HepG2 (cell line): ENCODE results near the gene NDUFAF8. TPM values are rescaled to one million over a fixed set of nuclear protein-coding genes. Genes with fewer than 3 reads are reported as not detected.
A peak's percentile ranks its signal among the peaks of the same experiment; 100 is the strongest.

ENCODE experiments used
- ARNT2 ChIP-seq: sonication (generic); formaldehyde crosslinking; IDR thresholded peaks from 2 replicates; pipeline ENCODE4 v1.8.0; 2022; ENCODE audit warnings: mild to moderate bottlenecking, low read depth, missing genetic modification reagents, moderate library complexity
- FOXM1 ChIP-seq: sonication (generic); formaldehyde crosslinking; IDR thresholded peaks from 2 replicates; pipeline ENCODE4 v1.5.0; 2020; ENCODE audit warnings: missing genetic modification reagents
- ZNF205 ChIP-seq: IDR thresholded peaks from 2 replicates; pipeline ENCODE4 v1.6.1; 2018; ENCODE audit warnings: missing biosample characterization, missing genetic modification reagents
- ZNF292 ChIP-seq: sonication (generic); formaldehyde crosslinking; IDR thresholded peaks from 2 replicates; pipeline ENCODE4 v1.8.1; 2022; ENCODE audit warnings: mild to moderate bottlenecking, low read depth, missing genetic modification reagents, borderline replicate concordance
- ZNF569 ChIP-seq: sonication (generic); formaldehyde crosslinking; IDR thresholded peaks from 2 replicates; pipeline ENCODE4 v1.5.0; 2020; ENCODE audit warnings: mild to moderate bottlenecking, missing genetic modification reagents, moderate library complexity, borderline replicate concordance
- ZNF644 ChIP-seq: IDR thresholded peaks from 2 replicates; pipeline ENCODE4 v1.6.1; 2016; ENCODE audit warnings: low read depth
- ZNF792 ChIP-seq: IDR thresholded peaks from 2 replicates; pipeline ENCODE4 v1.6.1; 2016
- polyA plus RNA-seq, 8 experiments: library from polyadenylated mRNA; depleted of rRNA in 3 of 8; stranded (reverse) in 7 of 8; unstranded in 1 of 8; fragments of >200 nt; fragmentation: Illumina TruSeq in 4 of 8; extraction: Trizol in 4 of 8; gene quantifications; 2 replicates each; pipeline versions ENCODE4 v1.2.1 to v1.2.3, GENCODE V29; 2011 to 2016; ENCODE audit warnings: low read depth in 4 of 8, missing spikeins in 1 of 8, mixed read lengths in 1 of 8; ENCODE audit not compliant: insufficient read depth in 1 of 8
- total RNA-seq, 5 experiments: library from RNA; depleted of rRNA; stranded (reverse); fragments of >200 nt; fragmentation: Illumina TruSeq; extraction: Trizol; gene quantifications; 2 replicates each; pipeline ENCODE4 v1.2.3, GENCODE V29; 2016; ENCODE audit warnings: low read depth in 1 of 5
- TF ChIP-seq, protein P1 (sequence below): sonication (generic); formaldehyde crosslinking; IDR thresholded peaks from 2 replicates; pipeline ENCODE4 v1.4.0; 2020; ENCODE audit warnings: missing genetic modification reagents, mild to moderate bottlenecking, borderline replicate concordance
- TF ChIP-seq, protein P2 (sequence below): sonication (generic); formaldehyde crosslinking; IDR thresholded peaks from 2 replicates; pipeline ENCODE4 v1.5.1; 2020; ENCODE audit warnings: mild to moderate bottlenecking, missing genetic modification reagents, borderline replicate concordance
- TF ChIP-seq, protein P3 (sequence below): sonication (generic); formaldehyde crosslinking; IDR thresholded peaks from 2 replicates; pipeline ENCODE4 v1.4.0; 2020; ENCODE audit warnings: mild to moderate bottlenecking, missing genetic modification reagents, borderline replicate concordance
- TF ChIP-seq, protein P4 (sequence below): sonication (generic); formaldehyde crosslinking; IDR thresholded peaks from 2 replicates; pipeline ENCODE4 v1.5.0; 2020; ENCODE audit warnings: mild to moderate bottlenecking, missing genetic modification reagents, borderline replicate concordance

NDUFAF8 gene
- total and polyA plus RNA-seq, 2 of the 13 experiments (the other 11 are each of a cell fraction or from before 2014, with no cell fraction given), result 75.6 to 233 TPM

DNA sequence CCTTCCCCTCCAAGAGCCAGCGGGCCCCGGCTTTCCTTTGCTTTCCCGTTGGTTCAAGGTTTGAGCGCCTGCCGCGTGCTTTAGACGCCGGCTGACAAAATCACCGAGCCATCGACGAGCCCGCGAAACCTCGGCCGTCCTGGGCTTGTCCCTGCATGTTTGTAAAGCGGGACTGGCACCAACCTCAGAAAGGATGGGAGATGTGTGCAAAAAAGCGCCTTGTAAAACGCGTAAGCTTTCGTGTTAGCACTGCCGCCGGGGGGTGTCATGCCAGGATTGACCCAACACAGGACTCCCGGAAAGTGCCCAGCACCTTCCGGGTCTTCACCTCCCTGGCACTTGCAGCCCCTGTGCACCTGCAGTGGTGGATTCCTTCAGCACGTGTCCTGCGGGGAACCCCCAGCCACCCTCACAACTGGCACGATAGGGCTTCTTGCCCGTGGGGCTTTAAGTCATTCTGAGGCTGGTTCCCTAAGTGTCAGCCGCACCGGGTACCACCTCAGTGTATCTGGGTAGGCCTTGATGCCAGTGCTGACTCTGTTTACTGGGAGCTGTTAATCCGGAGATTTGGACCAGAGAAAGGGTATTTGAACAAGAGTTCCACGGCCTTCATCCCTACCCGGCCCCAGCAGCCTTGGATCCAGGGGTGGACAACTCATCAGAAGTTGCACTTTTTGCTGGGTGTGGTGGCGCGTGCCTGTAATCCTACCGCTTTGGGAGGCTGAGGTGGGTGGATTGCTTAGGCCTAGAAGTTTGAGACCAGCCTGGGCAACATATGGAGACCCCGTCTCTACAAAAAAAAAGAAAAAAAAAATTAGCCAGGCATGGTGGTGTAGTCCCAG lies 817 bp downstream of the NDUFAF8 start (continued):
- TF ChIP-seq, protein P1, sequence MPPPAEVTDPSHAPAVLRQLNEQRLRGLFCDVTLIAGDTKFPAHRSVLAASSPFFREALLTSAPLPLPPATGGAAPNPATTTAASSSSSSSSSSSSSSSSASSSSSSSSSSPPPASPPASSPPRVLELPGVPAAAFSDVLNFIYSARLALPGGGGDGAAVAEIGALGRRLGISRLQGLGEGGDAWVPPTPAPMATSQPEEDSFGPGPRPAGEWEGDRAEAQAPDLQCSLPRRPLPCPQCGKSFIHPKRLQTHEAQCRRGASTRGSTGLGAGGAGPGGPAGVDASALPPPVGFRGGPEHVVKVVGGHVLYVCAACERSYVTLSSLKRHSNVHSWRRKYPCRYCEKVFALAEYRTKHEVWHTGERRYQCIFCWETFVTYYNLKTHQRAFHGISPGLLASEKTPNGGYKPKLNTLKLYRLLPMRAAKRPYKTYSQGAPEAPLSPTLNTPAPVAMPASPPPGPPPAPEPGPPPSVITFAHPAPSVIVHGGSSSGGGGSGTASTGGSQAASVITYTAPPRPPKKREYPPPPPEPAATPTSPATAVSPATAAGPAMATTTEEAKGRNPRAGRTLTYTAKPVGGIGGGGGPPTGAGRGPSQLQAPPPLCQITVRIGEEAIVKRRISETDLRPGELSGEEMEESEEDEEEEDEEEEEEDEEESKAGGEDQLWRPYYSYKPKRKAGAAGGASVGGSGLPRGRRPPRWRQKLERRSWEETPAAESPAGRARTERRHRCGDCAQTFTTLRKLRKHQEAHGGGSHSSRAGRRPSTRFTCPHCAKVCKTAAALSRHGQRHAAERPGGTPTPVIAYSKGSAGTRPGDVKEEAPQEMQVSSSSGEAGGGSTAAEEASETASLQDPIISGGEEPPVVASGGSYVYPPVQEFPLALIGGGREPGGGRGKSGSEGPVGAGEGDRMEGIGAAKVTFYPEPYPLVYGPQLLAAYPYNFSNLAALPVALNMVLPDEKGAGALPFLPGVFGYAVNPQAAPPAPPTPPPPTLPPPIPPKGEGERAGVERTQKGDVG (CRISPR knock-in tag), result no peak; the same call in 1 of the 2 replicates
- TF ChIP-seq, protein P2, sequence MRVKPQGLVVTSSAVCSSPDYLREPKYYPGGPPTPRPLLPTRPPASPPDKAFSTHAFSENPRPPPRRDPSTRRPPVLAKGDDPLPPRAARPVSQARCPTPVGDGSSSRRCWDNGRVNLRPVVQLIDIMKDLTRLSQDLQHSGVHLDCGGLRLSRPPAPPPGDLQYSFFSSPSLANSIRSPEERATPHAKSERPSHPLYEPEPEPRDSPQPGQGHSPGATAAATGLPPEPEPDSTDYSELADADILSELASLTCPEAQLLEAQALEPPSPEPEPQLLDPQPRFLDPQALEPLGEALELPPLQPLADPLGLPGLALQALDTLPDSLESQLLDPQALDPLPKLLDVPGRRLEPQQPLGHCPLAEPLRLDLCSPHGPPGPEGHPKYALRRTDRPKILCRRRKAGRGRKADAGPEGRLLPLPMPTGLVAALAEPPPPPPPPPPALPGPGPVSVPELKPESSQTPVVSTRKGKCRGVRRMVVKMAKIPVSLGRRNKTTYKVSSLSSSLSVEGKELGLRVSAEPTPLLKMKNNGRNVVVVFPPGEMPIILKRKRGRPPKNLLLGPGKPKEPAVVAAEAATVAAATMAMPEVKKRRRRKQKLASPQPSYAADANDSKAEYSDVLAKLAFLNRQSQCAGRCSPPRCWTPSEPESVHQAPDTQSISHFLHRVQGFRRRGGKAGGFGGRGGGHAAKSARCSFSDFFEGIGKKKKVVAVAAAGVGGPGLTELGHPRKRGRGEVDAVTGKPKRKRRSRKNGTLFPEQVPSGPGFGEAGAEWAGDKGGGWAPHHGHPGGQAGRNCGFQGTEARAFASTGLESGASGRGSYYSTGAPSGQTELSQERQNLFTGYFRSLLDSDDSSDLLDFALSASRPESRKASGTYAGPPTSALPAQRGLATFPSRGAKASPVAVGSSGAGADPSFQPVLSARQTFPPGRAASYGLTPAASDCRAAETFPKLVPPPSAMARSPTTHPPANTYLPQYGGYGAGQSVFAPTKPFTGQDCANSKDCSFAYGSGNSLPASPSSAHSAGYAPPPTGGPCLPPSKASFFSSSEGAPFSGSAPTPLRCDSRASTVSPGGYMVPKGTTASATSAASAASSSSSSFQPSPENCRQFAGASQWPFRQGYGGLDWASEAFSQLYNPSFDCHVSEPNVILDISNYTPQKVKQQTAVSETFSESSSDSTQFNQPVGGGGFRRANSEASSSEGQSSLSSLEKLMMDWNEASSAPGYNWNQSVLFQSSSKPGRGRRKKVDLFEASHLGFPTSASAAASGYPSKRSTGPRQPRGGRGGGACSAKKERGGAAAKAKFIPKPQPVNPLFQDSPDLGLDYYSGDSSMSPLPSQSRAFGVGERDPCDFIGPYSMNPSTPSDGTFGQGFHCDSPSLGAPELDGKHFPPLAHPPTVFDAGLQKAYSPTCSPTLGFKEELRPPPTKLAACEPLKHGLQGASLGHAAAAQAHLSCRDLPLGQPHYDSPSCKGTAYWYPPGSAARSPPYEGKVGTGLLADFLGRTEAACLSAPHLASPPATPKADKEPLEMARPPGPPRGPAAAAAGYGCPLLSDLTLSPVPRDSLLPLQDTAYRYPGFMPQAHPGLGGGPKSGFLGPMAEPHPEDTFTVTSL (CRISPR knock-in tag), result no peak
- TF ChIP-seq ZNF792 (CRISPR knock-in tag), result no peak
- peak; percentile 42; the same call in 1 of the 2 replicates for TF ChIP-seq ARNT2
- TF ChIP-seq, protein P3, sequence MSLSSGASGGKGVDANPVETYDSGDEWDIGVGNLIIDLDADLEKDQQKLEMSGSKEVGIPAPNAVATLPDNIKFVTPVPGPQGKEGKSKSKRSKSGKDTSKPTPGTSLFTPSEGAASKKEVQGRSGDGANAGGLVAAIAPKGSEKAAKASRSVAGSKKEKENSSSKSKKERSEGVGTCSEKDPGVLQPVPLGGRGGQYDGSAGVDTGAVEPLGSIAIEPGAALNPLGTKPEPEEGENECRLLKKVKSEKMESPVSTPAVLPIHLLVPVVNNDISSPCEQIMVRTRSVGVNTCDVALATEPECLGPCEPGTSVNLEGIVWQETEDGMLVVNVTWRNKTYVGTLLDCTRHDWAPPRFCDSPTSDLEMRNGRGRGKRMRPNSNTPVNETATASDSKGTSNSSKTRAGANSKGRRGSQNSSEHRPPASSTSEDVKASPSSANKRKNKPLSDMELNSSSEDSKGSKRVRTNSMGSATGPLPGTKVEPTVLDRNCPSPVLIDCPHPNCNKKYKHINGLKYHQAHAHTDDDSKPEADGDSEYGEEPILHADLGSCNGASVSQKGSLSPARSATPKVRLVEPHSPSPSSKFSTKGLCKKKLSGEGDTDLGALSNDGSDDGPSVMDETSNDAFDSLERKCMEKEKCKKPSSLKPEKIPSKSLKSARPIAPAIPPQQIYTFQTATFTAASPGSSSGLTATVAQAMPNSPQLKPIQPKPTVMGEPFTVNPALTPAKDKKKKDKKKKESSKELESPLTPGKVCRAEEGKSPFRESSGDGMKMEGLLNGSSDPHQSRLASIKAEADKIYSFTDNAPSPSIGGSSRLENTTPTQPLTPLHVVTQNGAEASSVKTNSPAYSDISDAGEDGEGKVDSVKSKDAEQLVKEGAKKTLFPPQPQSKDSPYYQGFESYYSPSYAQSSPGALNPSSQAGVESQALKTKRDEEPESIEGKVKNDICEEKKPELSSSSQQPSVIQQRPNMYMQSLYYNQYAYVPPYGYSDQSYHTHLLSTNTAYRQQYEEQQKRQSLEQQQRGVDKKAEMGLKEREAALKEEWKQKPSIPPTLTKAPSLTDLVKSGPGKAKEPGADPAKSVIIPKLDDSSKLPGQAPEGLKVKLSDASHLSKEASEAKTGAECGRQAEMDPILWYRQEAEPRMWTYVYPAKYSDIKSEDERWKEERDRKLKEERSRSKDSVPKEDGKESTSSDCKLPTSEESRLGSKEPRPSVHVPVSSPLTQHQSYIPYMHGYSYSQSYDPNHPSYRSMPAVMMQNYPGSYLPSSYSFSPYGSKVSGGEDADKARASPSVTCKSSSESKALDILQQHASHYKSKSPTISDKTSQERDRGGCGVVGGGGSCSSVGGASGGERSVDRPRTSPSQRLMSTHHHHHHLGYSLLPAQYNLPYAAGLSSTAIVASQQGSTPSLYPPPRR (CRISPR knock-in tag), result peak; percentile 26; the same call in 1 of the 2 replicates
- no peak for TF ChIP-seq ZNF292 (CRISPR knock-in tag)
- no peak for TF ChIP-seq ZNF205 (CRISPR knock-in tag)
- TF ChIP-seq FOXM1 (CRISPR knock-in tag), result no peak
- no peak for TF ChIP-seq ZNF644 (CRISPR knock-in tag)
- TF ChIP-seq ZNF569 (CRISPR knock-in tag), result no peak
- TF ChIP-seq, protein P4, sequence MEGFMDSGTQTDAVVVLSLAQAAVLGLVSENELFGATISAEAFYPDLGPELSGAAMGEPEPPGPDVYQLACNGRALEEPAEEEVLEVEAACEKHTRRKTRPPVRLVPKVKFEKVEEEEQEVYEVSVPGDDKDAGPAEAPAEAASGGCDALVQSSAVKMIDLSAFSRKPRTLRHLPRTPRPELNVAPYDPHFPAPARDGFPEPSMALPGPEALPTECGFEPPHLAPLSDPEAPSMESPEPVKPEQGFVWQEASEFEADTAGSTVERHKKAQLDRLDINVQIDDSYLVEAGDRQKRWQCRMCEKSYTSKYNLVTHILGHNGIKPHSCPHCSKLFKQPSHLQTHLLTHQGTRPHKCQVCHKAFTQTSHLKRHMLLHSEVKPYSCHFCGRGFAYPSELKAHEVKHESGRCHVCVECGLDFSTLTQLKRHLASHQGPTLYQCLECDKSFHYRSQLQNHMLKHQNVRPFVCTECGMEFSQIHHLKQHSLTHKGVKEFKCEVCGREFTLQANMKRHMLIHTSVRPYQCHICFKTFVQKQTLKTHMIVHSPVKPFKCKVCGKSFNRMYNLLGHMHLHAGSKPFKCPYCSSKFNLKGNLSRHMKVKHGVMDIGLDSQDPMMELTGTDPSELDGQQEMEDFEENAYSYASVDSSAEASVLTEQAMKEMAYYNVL (CRISPR knock-in tag), result no peak; the same call in 1 of the 2 replicates
